H1 (cell line): Measurements from ENCODE around the gene SSBP3. TPM values are rescaled to one million over a fixed set of nuclear protein-coding genes. Genes with fewer than 3 reads are reported as not detected.
A peak's percentile ranks its signal among the peaks of the same experiment; 100 is the strongest.

Experiments
- CTCF ChIA-PET: fragments of 300-600 bp; sonication (Branson Sonifier 250); formaldehyde crosslinking; loops from one replicate; lab custom pipeline; 2021; ENCODE audit not compliant: partially characterized antibody; lab: Charles Lee
- POLR2A ChIA-PET: fragments of 300-600 bp; sonication (Branson Sonifier 250); formaldehyde crosslinking; loops from one replicate; lab custom pipeline; 2021; ENCODE audit warnings: inconsistent platforms; ENCODE audit not compliant: partially characterized antibody; lab: Charles Lee
- DNase-seq, 2 experiments: peaks; one replicate each; pipeline versions ENCODE4 v3.0.0 to v3.0.0-alpha.2; 2010 to 2022; ENCODE audit warnings: low spot score in 2 of 2, low read depth in 1 of 2, mixed read lengths in 1 of 2
- FAIRE-seq: peaks from 2 replicates; lab custom pipeline; 2011; peaks lifted over from hg19 to GRCh38; lab: Jason Lieb, UNC
- H2AFZ ChIP-seq: 2 replicates; pipeline ENCODE4 v1.8.1; 2012; ENCODE audit warnings: low read length, inconsistent platforms
- H2AK5ac ChIP-seq: 2 replicates; pipeline ENCODE4 v1.6.1; 2013; ENCODE audit warnings: low read depth, low read length
- H2BK120ac ChIP-seq: replicated peaks from 2 replicates; pipeline ENCODE3; 2013; ENCODE audit warnings: low read depth, low read length, inconsistent platforms
- H2BK12ac ChIP-seq: 2 replicates; pipeline ENCODE4 v1.6.1; 2013; ENCODE audit warnings: low read depth, low read length
- H2BK15ac ChIP-seq: 2 replicates; pipeline ENCODE4 v1.6.1; 2013; ENCODE audit warnings: low read length
- H2BK20ac ChIP-seq: 2 replicates; pipeline ENCODE4 v1.6.1; 2013; ENCODE audit warnings: low read length
- H2BK5ac ChIP-seq: 2 replicates; pipeline ENCODE4 v1.6.1; 2013; ENCODE audit warnings: low read depth, low read length
- H3K14ac ChIP-seq: 2 replicates; pipeline ENCODE4 v1.6.1; 2013; ENCODE audit warnings: inconsistent platforms; ENCODE audit not compliant: insufficient read length
- H3K18ac ChIP-seq: 2 replicates; pipeline ENCODE4 v1.6.1; 2013; ENCODE audit warnings: low read length; ENCODE audit errors: extremely low read depth
- H3K23ac ChIP-seq: 2 replicates; pipeline ENCODE4 v1.6.1; 2013; ENCODE audit warnings: inconsistent platforms; ENCODE audit not compliant: insufficient read length
- H3K23me2 ChIP-seq: 2 replicates; pipeline ENCODE4 v1.6.1; 2013; ENCODE audit warnings: low read depth, low read length
- H3K27ac ChIP-seq: 2 replicates; pipeline ENCODE4 v1.6.1; 2011; ENCODE audit warnings: low read depth, low read length, inconsistent platforms
- H3K27me3 ChIP-seq, 4 experiments: replicated peaks in 1 of 4; 1 replicate in 1 of 4; 2 replicates in 3 of 4; pipeline versions ENCODE4 v1.6.1 to v1.8.1; 2011 to 2013; ENCODE audit warnings: low read length in 3 of 4, mild to moderate bottlenecking in 3 of 4, inconsistent platforms in 2 of 4, mixed read lengths in 2 of 4, moderate library complexity in 1 of 4; ENCODE audit not compliant: control insufficient read depth in 3 of 4, insufficient read depth in 3 of 4; ENCODE audit errors: extremely low read depth in 1 of 4
- H3K36me3 ChIP-seq, 4 experiments: 2 replicates each; pipeline versions ENCODE4 v1.6.1 to v1.8.1; 2011 to 2013; ENCODE audit warnings: mild to moderate bottlenecking in 4 of 4, low read length in 3 of 4, moderate library complexity in 2 of 4, control low read depth in 1 of 4, inconsistent platforms in 1 of 4; ENCODE audit not compliant: insufficient read depth in 4 of 4, control insufficient read depth in 2 of 4
- H3K4ac ChIP-seq: replicated peaks from 2 replicates; pipeline ENCODE3; 2013; ENCODE audit warnings: low read length, low read depth, mixed read lengths, inconsistent platforms; ENCODE audit not compliant: insufficient read length
- H3K4me1 ChIP-seq, 4 experiments: replicated peaks in 1 of 4; 1 replicate in 1 of 4; 2 replicates in 3 of 4; pipeline versions ENCODE4 v1.6.1 to v1.8.1; 2011 to 2013; ENCODE audit warnings: low read length in 3 of 4, inconsistent platforms in 2 of 4, mixed read lengths in 1 of 4; ENCODE audit not compliant: insufficient read depth in 4 of 4, control insufficient read depth in 3 of 4
- H3K4me2 ChIP-seq, 2 experiments: 2 replicates each; pipeline versions ENCODE4 v1.6.1 to v1.8.1; 2011 to 2013; ENCODE audit warnings: low read depth in 2 of 2, low read length in 2 of 2, control low read depth in 1 of 2, inconsistent platforms in 1 of 2, mild to moderate bottlenecking in 1 of 2; ENCODE audit not compliant: insufficient read depth in 1 of 2
- H3K4me3 ChIP-seq, 4 experiments: fragments of 200-600, 300-600 bp in 1 of 4; sonication (generic), shearing (Covaris generic), sonication (Bioruptor Twin) in 1 of 4; 2 replicates each; pipeline versions ENCODE4 v1.5.1 to v1.8.1; 2011 to 2016; ENCODE audit warnings: low read length in 4 of 4, low read depth in 3 of 4, control low read depth in 2 of 4, inconsistent platforms in 2 of 4, mild to moderate bottlenecking in 2 of 4, mixed read lengths in 1 of 4, moderate library complexity in 1 of 4; ENCODE audit not compliant: insufficient read depth in 2 of 4; ENCODE audit errors: extremely low read depth in 1 of 4
- H3K56ac ChIP-seq: replicated peaks from 2 replicates; pipeline ENCODE3; 2013; ENCODE audit warnings: low read depth, mild to moderate bottlenecking, mixed read lengths, low read length, inconsistent platforms; ENCODE audit not compliant: insufficient read length
- H3K79me1 ChIP-seq: 2 replicates; pipeline ENCODE4 v1.6.1; 2013; ENCODE audit warnings: low read depth, low read length, control low read depth
- H3K79me2 ChIP-seq, 2 experiments: 2 replicates each; pipeline versions ENCODE4 v1.6.1 to v1.8.1; 2012 to 2013; ENCODE audit warnings: low read length in 2 of 2, mild to moderate bottlenecking in 2 of 2, inconsistent platforms in 1 of 2; ENCODE audit not compliant: insufficient read depth in 2 of 2, control insufficient read depth in 1 of 2
- H3K9ac ChIP-seq, 4 experiments: replicated peaks in 1 of 4; 1 replicate in 1 of 4; 2 replicates in 3 of 4; pipeline versions ENCODE4 v1.6.1 to v1.8.1; 2011 to 2013; ENCODE audit warnings: low read depth in 3 of 4, low read length in 3 of 4, control low read depth in 2 of 4, mild to moderate bottlenecking in 2 of 4, moderate library complexity in 2 of 4, inconsistent platforms in 1 of 4; ENCODE audit errors: extremely low read depth in 1 of 4
- H3K9me3 ChIP-seq, 2 experiments: 2 replicates each; pipeline versions ENCODE4 v1.6.1 to v1.8.1; 2012 to 2013; ENCODE audit warnings: mild to moderate bottlenecking in 2 of 2, moderate library complexity in 2 of 2, control low read depth in 1 of 2, inconsistent platforms in 1 of 2, low read depth in 1 of 2, low read length in 1 of 2, mixed read lengths in 1 of 2; ENCODE audit not compliant: insufficient read depth in 2 of 2
- H4K20me1 ChIP-seq, 2 experiments: replicated peaks in 1 of 2; 2 replicates each; pipeline versions ENCODE3 to v1.8.1; 2011 to 2013; ENCODE audit warnings: inconsistent platforms in 2 of 2, low read length in 2 of 2, mild to moderate bottlenecking in 1 of 2; ENCODE audit not compliant: insufficient read depth in 2 of 2, control insufficient read depth in 1 of 2
- H4K5ac ChIP-seq: 2 replicates; pipeline ENCODE4 v1.6.1; 2013; ENCODE audit warnings: low read length, low read depth, mixed read lengths, inconsistent platforms; ENCODE audit not compliant: insufficient read length
- H4K8ac ChIP-seq: 2 replicates; pipeline ENCODE4 v1.8.0; 2013; ENCODE audit warnings: mild to moderate bottlenecking, moderate library complexity, low read length, inconsistent platforms; ENCODE audit not compliant: insufficient read depth; ENCODE audit errors: extremely low read depth
- H4K91ac ChIP-seq: replicated peaks from 2 replicates; pipeline ENCODE3; 2013; ENCODE audit warnings: low read length, mixed read lengths, inconsistent platforms; ENCODE audit not compliant: insufficient read length
- ATF3 ChIP-seq: IDR thresholded peaks from 2 replicates; pipeline ENCODE4 v1.6.1; 2011; ENCODE audit warnings: low read depth, mild to moderate bottlenecking, low read length; ENCODE audit not compliant: insufficient read depth
- CBX5 ChIP-seq: fragments of 300-800, 300-1000 bp; sonication (generic); IDR thresholded peaks from 2 replicates; pipeline ENCODE4 v1.7.1; 2016; ENCODE audit warnings: antibody characterized with exemption, low read length, low read depth
- CEBPB ChIP-seq: IDR thresholded peaks from 2 replicates; pipeline ENCODE4 v1.6.1; 2012; ENCODE audit warnings: low read depth, low read length
- EZH2 ChIP-seq: fragments of 200-600 bp; sonication (generic); IDR thresholded peaks from 2 replicates; pipeline ENCODE4 v1.7.1; 2012; ENCODE audit warnings: low read depth, mild to moderate bottlenecking, moderate library complexity, low read length, inconsistent platforms; ENCODE audit not compliant: severe bottlenecking
- MAFK ChIP-seq: IDR thresholded peaks from 2 replicates; pipeline ENCODE4 v1.6.1; 2012; ENCODE audit warnings: low read depth, mild to moderate bottlenecking, improper control_type of control experiment, low read length
- RBBP5 ChIP-seq: IDR thresholded peaks from 2 replicates; pipeline ENCODE4 v1.7.1; 2012; ENCODE audit warnings: low read depth, mild to moderate bottlenecking, inconsistent platforms, low read length, moderate library complexity, borderline replicate concordance
- RFX5 ChIP-seq: IDR thresholded peaks from 2 replicates; pipeline ENCODE4 v1.6.1; 2011; ENCODE audit warnings: low read depth, low read length, improper control_type of control experiment, borderline replicate concordance
- SIN3A ChIP-seq, 2 experiments: IDR thresholded peaks in 1 of 2; conservative IDR thresholded peaks in 1 of 2; 2 replicates each; pipeline ENCODE4 v1.6.1; 2011 to 2012; ENCODE audit warnings: low read length in 2 of 2, improper control_type of control experiment in 1 of 2, low read depth in 1 of 2, mild to moderate bottlenecking in 1 of 2
- SIX5 ChIP-seq: IDR thresholded peaks from 2 replicates; pipeline ENCODE4 v1.6.1; 2011; ENCODE audit warnings: mild to moderate bottlenecking, low read depth, low read length
- WGBS, 2 experiments: shearing (Covaris generic) in 1 of 2; methylation state at CpG; one replicate each; pipeline versions ENCODE4 v1.1.6 to v1.1.7; 2013 to 2015; ENCODE audit warnings: low lambda C conversion rate in 2 of 2, mixed read lengths in 2 of 2, inconsistent platforms in 1 of 2, low coverage in 1 of 2, missing lambda C conversion rate in 1 of 2; ENCODE audit not compliant: insufficient replicate concordance in 2 of 2, insufficient coverage in 1 of 2, insufficient read length in 1 of 2; ENCODE audit errors: extremely low coverage in 1 of 2, missing lambda C conversion rate in 1 of 2; 5-methylcytosine and 5-hydroxymethylcytosine counted together
- polyA plus RNA-seq, 7 experiments: library from polyadenylated mRNA; depleted of rRNA in 3 of 7; stranded (reverse) in 5 of 7; unstranded in 2 of 7; fragments of >200 nt in 5 of 7; fragments of 200-250 nt in 2 of 7; gene quantifications; 1 replicate in 5 of 7; 2 replicates in 1 of 7; 4 replicates in 1 of 7; pipeline versions ENCODE4 v1.2.1 to v1.2.3, GENCODE V29; 2011 to 2013; ENCODE audit warnings: missing spikeins in 2 of 7, mixed read lengths in 2 of 7
- total RNA-seq: library from RNA; stranded (reverse); fragmentation: NEBNext Ultra II Directional; extraction: Animal tissue kit (Norgen Biotek cat#: 25700); gene quantifications from 2 replicates; pipeline ENCODE4 v1.2.1, GENCODE V29; 2021
- TF ChIP-seq, protein P1 (sequence below): IDR thresholded peaks from 2 replicates; pipeline ENCODE4 v1.6.1; 2011; ENCODE audit warnings: low read length, improper control_type of control experiment

SSBP3 gene
- total and polyA plus RNA-seq, 2 of the 8 experiments (the other 6 are each of a cell fraction or from before 2014, with no cell fraction given) = 99.7 to 133 TPM

DNA sequence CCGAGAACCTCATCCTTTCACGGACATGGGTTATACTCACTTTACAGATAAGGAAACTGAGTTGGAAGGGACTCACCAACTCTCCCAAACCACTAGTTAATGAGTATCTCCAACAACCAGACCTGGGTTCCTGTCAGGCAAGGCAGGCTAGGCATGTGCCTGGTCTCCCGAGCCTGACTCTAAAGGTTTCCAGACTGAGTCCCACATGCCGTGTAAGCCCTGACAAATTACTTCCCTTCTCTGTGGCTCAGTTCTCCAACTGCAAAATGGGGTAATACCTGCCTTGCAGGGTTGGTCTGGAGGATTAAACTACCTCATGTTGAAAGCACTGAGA lies 34.3 kb downstream of the SSBP3 start:
- H3K14ac ChIP-seq = no peak overlapping the region
- H3K18ac ChIP-seq = no peak overlapping the region
- H3K9ac ChIP-seq = no peak overlapping the region
- no peak overlapping the region for H3K4me3 ChIP-seq
- peaks cover 32 to 99% of the 10 kb centered on the region in 2 experiments for H3K79me2 ChIP-seq
- DNase-seq = no peak
- POLR2A ChIA-PET = no interaction called here
- peaks cover 38% of the 10 kb centered on the region for H3K79me1 ChIP-seq
- no peak overlapping the region for H3K4ac ChIP-seq
- H3K23ac ChIP-seq = no peak overlapping the region
- H3K56ac ChIP-seq = no peak overlapping the region
- H2AFZ ChIP-seq = no peak overlapping the region
- H4K91ac ChIP-seq = no peak overlapping the region
- H3K27ac ChIP-seq = no peak overlapping the region
- 0 out of 2 replicates have a peak, but pooled peaks cover 3% of the 10 kb centered on the region for H3K23me2 ChIP-seq
- H4K20me1 ChIP-seq = peaks cover 6 to 34% of the 10 kb centered on the region in 2 experiments
- no peak for FAIRE-seq
- no peaks in the 10 kb centered on the region for H3K9me3 ChIP-seq
- H2BK120ac ChIP-seq = no peak overlapping the region
- no peak overlapping the region for H2BK15ac ChIP-seq
- no peak overlapping the region for H4K5ac ChIP-seq
- CTCF ChIA-PET = interaction anchor here (2.1 kb wide), 1 partner anchor 11 kb away, joined by 9 read pairs; no protein-coding TSS in a partner anchor
- no peak overlapping the region for H4K8ac ChIP-seq
- H2BK12ac ChIP-seq = no peak overlapping the region
- H3K36me3 ChIP-seq = peaks cover 0 to 11% (median 2%) of the 10 kb centered on the region in 4 experiments; a peak in 3 of 8 replicates
- 83% methylated on average over 4 of the region's 4 CpGs; no CpG with 5 or more reads in 1 of the 2 experiments for WGBS, 2 experiments
- TF ChIP-seq MAFK (no peak), SIX5 (no peak), CEBPB (no peak), SIN3A (conservative IDR thresholded peaks at IDR 0.05 in 1 of 2, IDR thresholded peaks at IDR 0.05 in 1 of 2; ENCODE audit: low read depth in 1 of 2, low read length in 2 of 2) (no peak), RBBP5 (no peak), RFX5 (no peak), ATF3 (no peak), EZH2 (no peak), CBX5 (no peak)
- TF ChIP-seq, protein P1, sequence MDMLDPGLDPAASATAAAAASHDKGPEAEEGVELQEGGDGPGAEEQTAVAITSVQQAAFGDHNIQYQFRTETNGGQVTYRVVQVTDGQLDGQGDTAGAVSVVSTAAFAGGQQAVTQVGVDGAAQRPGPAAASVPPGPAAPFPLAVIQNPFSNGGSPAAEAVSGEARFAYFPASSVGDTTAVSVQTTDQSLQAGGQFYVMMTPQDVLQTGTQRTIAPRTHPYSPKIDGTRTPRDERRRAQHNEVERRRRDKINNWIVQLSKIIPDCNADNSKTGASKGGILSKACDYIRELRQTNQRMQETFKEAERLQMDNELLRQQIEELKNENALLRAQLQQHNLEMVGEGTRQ = no peak
- H2BK5ac ChIP-seq = peak overlapping the region; percentile 42; the same call in 1 of the 2 replicates
- no peak overlapping the region for H2AK5ac ChIP-seq
- H2BK20ac ChIP-seq = no peak overlapping the region
- H3K4me1 ChIP-seq = peaks cover 27 to 45% (median 31%) of the 10 kb centered on the region in 4 experiments
- H3K4me2 ChIP-seq = no peak overlapping the region
- H3K27me3 ChIP-seq = no peaks in the 10 kb centered on the region
